Mesenchymal stem cell (in vitro differentiated cells and primary cell): ENCODE measurements around the gene LRRC72.
"Not testable (repeated sequence)": the region's sequence is repeated elsewhere in the genome, so short reads cannot be mapped to it uniquely, and the experiment has no call there.

Experiments used
- DNase-seq: peaks from one replicate; pipeline ENCODE4 v3.0.0-alpha.2; 2013
- H2AFZ ChIP-seq: one replicate; pipeline ENCODE4 v1.6.1; 2013; ENCODE audit warnings: low read depth, mild to moderate bottlenecking, control low read depth, inconsistent platforms, low read length, moderate library complexity
- H2AK5ac ChIP-seq: 2 replicates; pipeline ENCODE4 v1.6.1; 2013; ENCODE audit warnings: low read length, moderate library complexity, mild to moderate bottlenecking, inconsistent platforms; ENCODE audit not compliant: severe bottlenecking
- H2BK120ac ChIP-seq: one replicate; pipeline ENCODE4 v1.6.1; 2013; ENCODE audit warnings: low read depth, mild to moderate bottlenecking, inconsistent platforms, low read length, moderate library complexity
- H2BK12ac ChIP-seq, 2 experiments: one replicate each; pipeline ENCODE4 v1.6.1; 2013; ENCODE audit warnings: inconsistent platforms in 2 of 2, low read length in 2 of 2, mild to moderate bottlenecking in 2 of 2, moderate library complexity in 2 of 2, control low read depth in 1 of 2
- H2BK15ac ChIP-seq: one replicate; pipeline ENCODE4 v1.6.1; 2013; ENCODE audit warnings: mild to moderate bottlenecking, low read depth, inconsistent platforms; ENCODE audit not compliant: poor library complexity, severe bottlenecking
- H2BK5ac ChIP-seq: 2 replicates; pipeline ENCODE4 v1.6.1; 2013; ENCODE audit warnings: low read depth, mild to moderate bottlenecking, low read length, control low read depth, inconsistent platforms; ENCODE audit not compliant: poor library complexity, severe bottlenecking
- H3K14ac ChIP-seq, 2 experiments: one replicate each; pipeline ENCODE4 v1.6.1; 2013; ENCODE audit warnings: inconsistent platforms in 2 of 2, low read length in 2 of 2, control low read depth in 1 of 2, mild to moderate bottlenecking in 1 of 2, moderate library complexity in 1 of 2
- H3K18ac ChIP-seq, 2 experiments: one replicate each; pipeline ENCODE4 v1.6.1; 2013; ENCODE audit warnings: inconsistent platforms in 2 of 2, low read length in 2 of 2, control low read depth in 1 of 2, low read depth in 1 of 2, mild to moderate bottlenecking in 1 of 2
- H3K23ac ChIP-seq, 2 experiments: one replicate each; pipeline ENCODE4 v1.6.1; 2013; ENCODE audit warnings: inconsistent platforms in 2 of 2, low read length in 2 of 2, mild to moderate bottlenecking in 2 of 2, moderate library complexity in 2 of 2, control low read depth in 1 of 2
- H3K27ac ChIP-seq: 2 replicates; pipeline ENCODE4 v1.5.1; 2013; ENCODE audit warnings: mild to moderate bottlenecking, moderate library complexity, low read length, control low read depth, inconsistent platforms; ENCODE audit not compliant: poor library complexity, severe bottlenecking
- H3K27me3 ChIP-seq, 2 experiments: 2 replicates each; pipeline versions ENCODE4 v1.6.1 to v1.7.0; 2013; ENCODE audit warnings: low read length in 2 of 2, mild to moderate bottlenecking in 2 of 2, moderate library complexity in 2 of 2, control low read depth in 1 of 2, inconsistent platforms in 1 of 2; ENCODE audit not compliant: control insufficient read depth in 1 of 2, insufficient read depth in 1 of 2
- H3K36me3 ChIP-seq, 2 experiments: 2 replicates each; pipeline versions ENCODE4 v1.6.1 to v1.7.0; 2013; ENCODE audit warnings: low read length in 2 of 2, control low read depth in 1 of 2, inconsistent platforms in 1 of 2, low read depth in 1 of 2, mild to moderate bottlenecking in 1 of 2; ENCODE audit not compliant: insufficient read depth in 2 of 2, control insufficient read depth in 1 of 2
- H3K4ac ChIP-seq, 2 experiments: one replicate each; pipeline ENCODE4 v1.6.1; 2013; ENCODE audit warnings: inconsistent platforms in 2 of 2, low read length in 2 of 2, mild to moderate bottlenecking in 2 of 2, moderate library complexity in 2 of 2, control low read depth in 1 of 2, low read depth in 1 of 2
- H3K4me1 ChIP-seq: 2 replicates; pipeline ENCODE4 v1.6.1; 2013; ENCODE audit warnings: low read depth, low read length, control low read depth; ENCODE audit not compliant: control insufficient read depth, insufficient read depth
- H3K4me2 ChIP-seq: 2 replicates; pipeline ENCODE4 v1.6.1; 2013; ENCODE audit warnings: low read length, mild to moderate bottlenecking, inconsistent platforms; ENCODE audit not compliant: poor library complexity, severe bottlenecking
- H3K4me3 ChIP-seq, 2 experiments: 2 replicates each; pipeline versions ENCODE4 v1.5.1 to v1.7.0; 2013; ENCODE audit warnings: low read length in 2 of 2, mild to moderate bottlenecking in 2 of 2, control low read depth in 1 of 2, low read depth in 1 of 2; ENCODE audit not compliant: insufficient read depth in 1 of 2
- H3K79me1 ChIP-seq: replicated peaks from 2 replicates; pipeline ENCODE4 v1.6.1; 2013; ENCODE audit warnings: mild to moderate bottlenecking, control low read depth, low read length, inconsistent platforms; ENCODE audit not compliant: poor library complexity, severe bottlenecking
- H3K9ac ChIP-seq: 2 replicates; pipeline ENCODE4 v1.7.0; 2013; ENCODE audit warnings: mild to moderate bottlenecking, low read length, moderate library complexity
- H3K9me3 ChIP-seq: 2 replicates; pipeline ENCODE4 v1.7.0; 2013; ENCODE audit warnings: mild to moderate bottlenecking, low read length; ENCODE audit not compliant: control insufficient read depth
- H4K8ac ChIP-seq: one replicate; pipeline ENCODE4 v1.6.1; 2013; ENCODE audit warnings: inconsistent platforms, mild to moderate bottlenecking, low read length, moderate library complexity
- H4K91ac ChIP-seq: one replicate; pipeline ENCODE4 v1.6.1; 2013; ENCODE audit warnings: mild to moderate bottlenecking, low read length, inconsistent platforms
- WGBS: methylation state at CpG from one replicate; pipeline ENCODE4 v1.1.7; 2013; ENCODE audit warnings: mixed read lengths; 5-methylcytosine and 5-hydroxymethylcytosine counted together

The LRRC72 gene

GRCh38 chr7:16506422-16506821 is 20.2 kb upstream of the LRRC72 start:
- not testable (repeated sequence) for H2BK12ac ChIP-seq, H2AK5ac ChIP-seq, H3K4me2 ChIP-seq, H3K4me1 ChIP-seq, H3K36me3 ChIP-seq, H3K14ac ChIP-seq, H2BK5ac ChIP-seq, H3K18ac ChIP-seq, H3K79me1 ChIP-seq, H4K8ac ChIP-seq, DNase-seq, H3K9ac ChIP-seq, H3K9me3 ChIP-seq, H3K4ac ChIP-seq, H3K27me3 ChIP-seq, H2BK15ac ChIP-seq, H3K27ac ChIP-seq, H3K23ac ChIP-seq, H3K4me3 ChIP-seq, H2BK120ac ChIP-seq, H4K91ac ChIP-seq, H2AFZ ChIP-seq
- 82% methylated on average over 1 of the region's 5 CpGs for WGBS

GRCh38 chr7:16509829-16510228 is 16.8 kb upstream of the LRRC72 start:
- H2BK120ac ChIP-seq, result no peak overlapping the region
- no peak overlapping the region for H2AK5ac ChIP-seq
- H2AFZ ChIP-seq, result no peak overlapping the region
- no peak overlapping the region for H3K27ac ChIP-seq
- no peak overlapping the region for H3K9ac ChIP-seq
- no peak for DNase-seq
- H4K8ac ChIP-seq, result no peak overlapping the region
- no peaks in the 10 kb centered on the region for H3K9me3 ChIP-seq
- no peak overlapping the region for H3K18ac ChIP-seq
- H3K14ac ChIP-seq, result no peak overlapping the region
- no peak overlapping the region for H3K4me3 ChIP-seq
- no peaks in the 10 kb centered on the region for H3K27me3 ChIP-seq
- no peak overlapping the region for H3K23ac ChIP-seq
- no peak overlapping the region for H3K4me2 ChIP-seq
- H3K4ac ChIP-seq, result no peak overlapping the region
- no peak overlapping the region for H2BK5ac ChIP-seq
- H4K91ac ChIP-seq, result no peak overlapping the region
- no peaks in the 10 kb centered on the region for H3K36me3 ChIP-seq
- H2BK12ac ChIP-seq, result no peak overlapping the region
- no peak overlapping the region for H2BK15ac ChIP-seq
- H3K4me1 ChIP-seq, result no peaks in the 10 kb centered on the region
- H3K79me1 ChIP-seq, result no peaks in the 10 kb centered on the region

DNA sequence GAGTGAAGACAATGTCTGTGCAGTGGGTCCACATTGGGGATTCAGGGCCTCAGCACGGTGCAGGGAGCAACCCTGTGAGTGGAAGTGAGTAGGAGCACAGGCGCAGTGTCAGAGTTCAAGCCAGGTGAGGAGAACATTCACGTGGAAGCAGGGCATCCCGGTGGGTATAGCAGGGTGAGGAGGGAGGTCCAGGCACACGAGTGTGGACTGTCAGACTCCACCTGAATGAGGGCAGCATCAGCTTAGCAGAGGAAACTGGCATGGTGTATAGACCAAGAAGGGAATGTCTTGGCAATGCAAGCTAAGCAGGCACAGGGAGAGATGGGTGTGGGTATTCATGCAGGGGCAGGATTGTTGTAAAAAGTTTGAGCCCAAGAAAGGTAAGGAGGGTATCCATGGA is 15.3 kb upstream of the LRRC72 start:
- Histone ChIP-seq H2AK5ac (no peak overlapping the region), H3K36me3 (no peaks in the 10 kb centered on the region), H2BK5ac (no peak overlapping the region), H2AFZ (no peak overlapping the region), H3K4me2 (no peak overlapping the region), H4K8ac (no peak overlapping the region), H3K27me3 (no peaks in the 10 kb centered on the region), H3K9me3 (peaks cover under 1% of the 10 kb centered on the region), H3K23ac (no peak overlapping the region), H3K4me1 (no peaks in the 10 kb centered on the region), H2BK15ac (no peak overlapping the region), H3K14ac (no peak overlapping the region), H3K27ac (no peak overlapping the region), H3K4me3 (no peak overlapping the region), H4K91ac (no peak overlapping the region), H2BK120ac (no peak overlapping the region), H3K79me1 (no peaks in the 10 kb centered on the region), H3K9ac (no peak overlapping the region), H2BK12ac (no peak overlapping the region), H3K4ac (no peak overlapping the region), H3K18ac (no peak overlapping the region)
- WGBS, result 90% methylated on average over 5 of the region's 5 CpGs
- DNase-seq, result no peak

- Histone ChIP-seq H2BK120ac (no peak overlapping the region), H3K27me3 (no peaks in the 10 kb centered on the region), H3K9ac (no peak overlapping the region), H3K79me1 (no peaks in the 10 kb centered on the region), H3K27ac (no peak overlapping the region), H2BK5ac (no peak overlapping the region), H3K4me3 (no peak overlapping the region), H3K14ac (no peak overlapping the region), H4K91ac (no peak overlapping the region), H2AK5ac (no peak overlapping the region), H3K23ac (no peak overlapping the region), H3K9me3 (peaks cover 4% of the 10 kb centered on the region), H3K18ac (no peak overlapping the region), H3K36me3 (no peaks in the 10 kb centered on the region), H4K8ac (no peak overlapping the region), H3K4me1 (no peaks in the 10 kb centered on the region), H3K4me2 (no peak overlapping the region), H3K4ac (no peak overlapping the region), H2BK15ac (no peak overlapping the region), H2BK12ac (no peak overlapping the region), H2AFZ (no peak overlapping the region)
- no peak for DNase-seq
- WGBS, result 82% methylated on average over 7 of the region's 7 CpGs
Measured at GRCh38 chr7:16512097-16512496, 14.5 kb upstream of the LRRC72 start.
